ENCODE data around the gene NQO2. TPM values are rescaled to one million over a fixed set of nuclear protein-coding genes. Genes with fewer than 3 reads are reported as not detected.
"Not testable (repeated sequence)": the region's sequence is repeated elsewhere in the genome, so short reads cannot be mapped to it uniquely, and the experiment has no call there.

NQO2 gene
- total and polyA plus RNA-seq, 9 donors: 16.2 to 48.4 (median 28.7) TPM

GRCh38 chr6:3045369-3045768 lies 45.7 kb downstream of the NQO2 start:
- 61 to 73% (median 63%) methylated on average over 5 of the region's 5 CpGs for WGBS, 3 donors

GRCh38 chr6:3045777-3046176 lies 46.1 kb downstream of the NQO2 start:
- no peaks in the 10 kb centered on the region for H3K4me1 ChIP-seq (ENCODE audit: insufficient read depth)
- DNase-seq: no peak
- H3K36me3 ChIP-seq: no peaks in the 10 kb centered on the region
- TF ChIP-seq EP300 (IDR thresholded peaks at IDR 0.05): no peak
- no peak for TF ChIP-seq POLR2A (IDR thresholded peaks at IDR 0.05)
- no peak for TF ChIP-seq CTCF (IDR thresholded peaks at IDR 0.05)
- 63 to 75% (median 64%) methylated on average over 1 of the region's 1 CpG for WGBS, 3 donors
- no peaks in the 10 kb centered on the region for H3K9me3 ChIP-seq
- H3K27ac ChIP-seq: no peak overlapping the region
- no peak overlapping the region for H3K4me3 ChIP-seq
- H3K27me3 ChIP-seq: no peaks in the 10 kb centered on the region
- intact Hi-C loops (cut with DNase I): loop anchor here in 1 of 4 donors (5.0 kb wide), 1 partner anchor 43 kb away; no protein-coding TSS in a partner anchor

More at GRCh38 chr6:3045369-3045768, 45.7 kb downstream of the NQO2 start:
- Histone ChIP-seq H3K36me3 (no peaks in the 10 kb centered on the region), H3K27me3 (no peaks in the 10 kb centered on the region), H3K9me3 (no peaks in the 10 kb centered on the region), H3K4me1 (ENCODE audit: insufficient read depth) (no peaks in the 10 kb centered on the region), H3K27ac (no peak overlapping the region), H3K4me3 (no peak overlapping the region)
- TF ChIP-seq CTCF (IDR thresholded peaks at IDR 0.05): no peak
- no peak for TF ChIP-seq EP300 (IDR thresholded peaks at IDR 0.05)
- TF ChIP-seq POLR2A (IDR thresholded peaks at IDR 0.05): no peak
- intact Hi-C loops (cut with DNase I): loop anchor here in 1 of 4 donors (5.0 kb wide), 1 partner anchor 43 kb away; no protein-coding TSS in a partner anchor
- DNase-seq: no peak

- no peaks in the 10 kb centered on the region for H3K27me3 ChIP-seq
- 80 to 84% (median 84%) methylated on average over 3 of the region's 3 CpGs for WGBS, 3 donors
- no peaks in the 10 kb centered on the region for H3K9me3 ChIP-seq
- H3K36me3 ChIP-seq: no peaks in the 10 kb centered on the region
- no peaks in the 10 kb centered on the region for H3K4me1 ChIP-seq (ENCODE audit: insufficient read depth)
- TF ChIP-seq EP300 (IDR thresholded peaks at IDR 0.05) (no peak), CTCF (IDR thresholded peaks at IDR 0.05) (no peak), POLR2A (IDR thresholded peaks at IDR 0.05) (no peak)
- no peak overlapping the region for H3K4me3 ChIP-seq
- DNase-seq: no peak
- no peak overlapping the region for H3K27ac ChIP-seq
- intact Hi-C loops (cut with DNase I): loop anchor here in 1 of 4 donors (5.0 kb wide), 1 partner anchor 44 kb away; no protein-coding TSS in a partner anchor
Measured at GRCh38 chr6:3046295-3046694, 46.6 kb downstream of the NQO2 start.

- H3K4me1 ChIP-seq (ENCODE audit: insufficient read depth); H3K9me3 ChIP-seq; H3K4me3 ChIP-seq; H3K27ac ChIP-seq; H3K27me3 ChIP-seq; H3K36me3 ChIP-seq; DNase-seq: not testable (repeated sequence)
- intact Hi-C loops (cut with DNase I): loop anchor here in 1 of 4 donors (5.0 kb wide), 1 partner anchor 46 kb away; no protein-coding TSS in a partner anchor
- 77 to 98% (median 96%) methylated on average over 4 of the region's 4 CpGs for WGBS, 3 donors
Measured at GRCh38 chr6:3048009-3048408, 48.3 kb downstream of the NQO2 start.

- no peaks in the 10 kb centered on the region for H3K9me3 ChIP-seq
- intact Hi-C loops (cut with DNase I): loop anchor here in 3 of 4 donors (10.0 kb wide), 2 partner anchors 208 to 288 kb away; partner anchors contain the start of genes SERPINB1 (in 2 of the 3) and WRNIP1 (in 1 of the 3)
- DNase-seq: no peak
- H3K4me3 ChIP-seq: no peak overlapping the region
- no peaks in the 10 kb centered on the region for H3K36me3 ChIP-seq
- no peaks in the 10 kb centered on the region for H3K4me1 ChIP-seq (ENCODE audit: insufficient read depth)
- WGBS, 3 donors: 77 to 82% (median 78%) methylated on average over 17 of the region's 17 CpGs
- TF ChIP-seq EP300 (IDR thresholded peaks at IDR 0.05): no peak
- TF ChIP-seq CTCF (IDR thresholded peaks at IDR 0.05): no peak
- TF ChIP-seq POLR2A (IDR thresholded peaks at IDR 0.05): no peak
- no peak overlapping the region for H3K27ac ChIP-seq
- H3K27me3 ChIP-seq: no peaks in the 10 kb centered on the region
Measured at GRCh38 chr6:3052481-3053230, 53.0 kb downstream of the NQO2 start.

Measured in ovary (tissue), 9 donors.